ENCODE measurements around the gene CENPO.

GRCh38 chr2:24768013-24768412, 25.2 kb upstream of the CENPO start:
- TF ChIP-seq CTCF (conservative IDR thresholded peaks at IDR 0.05) = no peak
- no peak for TF ChIP-seq EZH2 (IDR thresholded peaks at IDR 0.05; ENCODE audit: low read depth)
